NCI-H524 treated with DMSO at 0.1 percent for 48 hours (cell line): ENCODE data around the gene MDC1.
"Not testable (repeated sequence)": the region's sequence is repeated elsewhere in the genome, so short reads cannot be mapped to it uniquely, and the experiment has no call there.

Experiments used
- DNase-seq: peaks from one replicate; lab custom pipeline; 2025; lab: John Stamatoyannopoulos, UW

The MDC1 gene

GRCh38 chr6:30679765-30680535, 37.1 kb downstream of the MDC1 start:
- DNase-seq, result peak; percentile 93

GRCh38 chr6:30678964-30679726, 37.9 kb downstream of the MDC1 start:
- DNase-seq, result peak; percentile 32

- DNase-seq, result no peak
Measured at GRCh38 chr6:30676660-30677285, 40.3 kb downstream of the MDC1 start.

GRCh38 chr6:30672445-30673253, 44.4 kb downstream of the MDC1 start, which contains the start of gene DHX16:
Gene DHX16 (minus strand): TSS chr6:30673006. CDS start chr6:30672841, 165 bp downstream.
- peak; percentile 92 for DNase-seq

GRCh38 chr6:30670760-30671527, 46.1 kb downstream of the MDC1 start:
- DNase-seq, result no peak

- DNase-seq, result not testable (repeated sequence)
Measured at GRCh38 chr6:30666300-30666699, 50.8 kb downstream of the MDC1 start.

- DNase-seq, result no peak
Measured at GRCh38 chr6:30664994-30665767, 51.9 kb downstream of the MDC1 start.

- not testable (repeated sequence) for DNase-seq
Measured at GRCh38 chr6:30657922-30658321, 59.2 kb downstream of the MDC1 start.

- no peak for DNase-seq
Measured at GRCh38 chr6:30657454-30657853, 59.6 kb downstream of the MDC1 start.

GRCh38 chr6:30656513-30656912, 60.6 kb downstream of the MDC1 start:
- DNase-seq, result no peak

GRCh38 chr6:30655743-30656094, 61.4 kb downstream of the MDC1 start:
- no peak for DNase-seq

- no peak for DNase-seq
Measured at GRCh38 chr6:30654798-30655742, 62.0 kb downstream of the MDC1 start.

GRCh38 chr6:30651143-30651542, 65.9 kb downstream of the MDC1 start:
- DNase-seq, result no peak
